ENCODE measurements around the gene MVB12B.

DNA sequence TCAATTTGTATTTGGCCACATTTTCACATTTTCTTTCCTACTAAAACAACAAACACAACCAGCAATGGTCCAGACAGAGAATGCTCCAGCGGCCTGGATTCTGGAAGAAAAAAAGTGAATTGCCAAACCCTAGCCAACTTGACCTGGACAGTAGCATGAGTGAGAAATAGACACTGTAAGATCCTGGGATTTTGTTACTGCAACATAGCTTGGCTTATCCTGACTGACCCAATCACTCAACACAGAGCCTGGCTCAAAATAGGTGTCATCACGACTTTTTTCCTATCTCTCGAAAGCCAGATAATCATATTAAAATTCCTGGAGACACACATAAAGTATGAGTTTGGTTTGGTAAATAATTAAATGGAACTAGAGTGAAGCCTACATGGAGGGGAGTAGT lies 25.4 kb upstream of the MVB12B start:
- TF ChIP-seq, protein P1, sequence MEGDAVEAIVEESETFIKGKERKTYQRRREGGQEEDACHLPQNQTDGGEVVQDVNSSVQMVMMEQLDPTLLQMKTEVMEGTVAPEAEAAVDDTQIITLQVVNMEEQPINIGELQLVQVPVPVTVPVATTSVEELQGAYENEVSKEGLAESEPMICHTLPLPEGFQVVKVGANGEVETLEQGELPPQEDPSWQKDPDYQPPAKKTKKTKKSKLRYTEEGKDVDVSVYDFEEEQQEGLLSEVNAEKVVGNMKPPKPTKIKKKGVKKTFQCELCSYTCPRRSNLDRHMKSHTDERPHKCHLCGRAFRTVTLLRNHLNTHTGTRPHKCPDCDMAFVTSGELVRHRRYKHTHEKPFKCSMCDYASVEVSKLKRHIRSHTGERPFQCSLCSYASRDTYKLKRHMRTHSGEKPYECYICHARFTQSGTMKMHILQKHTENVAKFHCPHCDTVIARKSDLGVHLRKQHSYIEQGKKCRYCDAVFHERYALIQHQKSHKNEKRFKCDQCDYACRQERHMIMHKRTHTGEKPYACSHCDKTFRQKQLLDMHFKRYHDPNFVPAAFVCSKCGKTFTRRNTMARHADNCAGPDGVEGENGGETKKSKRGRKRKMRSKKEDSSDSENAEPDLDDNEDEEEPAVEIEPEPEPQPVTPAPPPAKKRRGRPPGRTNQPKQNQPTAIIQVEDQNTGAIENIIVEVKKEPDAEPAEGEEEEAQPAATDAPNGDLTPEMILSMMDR (IDR thresholded peaks at IDR 0.05) = no peak
- TF ChIP-seq POLR2A (IDR thresholded peaks at IDR 0.05) (no peak), POLR2AphosphoS5 (IDR thresholded peaks at IDR 0.05) (no peak)
